Thoracic aorta (tissue), 2 donors: ENCODE measurements around the gene PANK4. TPM values are rescaled to one million over a fixed set of nuclear protein-coding genes. Genes with fewer than 3 reads are reported as not detected.

Source experiments
- ATAC-seq: fragments of 150-250 bp; one replicate; pipeline ENCODE4 v1.8.0; 2017; ENCODE audit warnings: low read depth; ENCODE audit not compliant: insufficient number of reproducible peaks, low FRiP score
- DNase-seq: peaks from one replicate; pipeline ENCODE4 v3.0.0-alpha.2; 2020; ENCODE audit warnings: low spot score
- H3K27ac ChIP-seq, 2 donors: fragments of 200-600 bp; sonication (generic); 1 replicate in 1 of 2; 2 replicates in 1 of 2; pipeline ENCODE4 v1.5.1; 2016; ENCODE audit warnings: mild to moderate bottlenecking in 2 of 2, moderate library complexity in 2 of 2
- H3K27me3 ChIP-seq: fragments of 200-600 bp; sonication (generic); replicated peaks from 2 replicates; pipeline ENCODE4 v1.6.0; 2016; ENCODE audit warnings: mild to moderate bottlenecking; ENCODE audit not compliant: insufficient read depth
- H3K36me3 ChIP-seq: fragments of 200-600 bp; sonication (generic); one replicate; pipeline ENCODE4 v1.5.1; 2016
- H3K4me1 ChIP-seq, 2 donors: fragments of 200-600 bp; sonication (generic); 1 replicate in 1 of 2; 2 replicates in 1 of 2; pipeline versions ENCODE4 v1.5.1 to v1.6.0; 2016; ENCODE audit warnings: low read depth in 2 of 2, mild to moderate bottlenecking in 1 of 2; ENCODE audit not compliant: control insufficient read depth in 1 of 2
- H3K4me3 ChIP-seq: fragments of 200-600 bp; sonication (generic); 2 replicates; pipeline ENCODE4 v1.5.1; 2016; ENCODE audit warnings: mild to moderate bottlenecking
- H3K9me3 ChIP-seq: fragments of 200-600 bp; sonication (generic); 2 replicates; pipeline ENCODE4 v1.5.1; 2016
- total RNA-seq, 2 donors: library from RNA; depleted of rRNA; stranded (reverse); fragments of >200 nt; gene quantifications; one replicate each; pipeline versions ENCODE4 v1.1.0 to v1.2.3, GENCODE V29; 2016
- TF ChIP-seq, protein P1 (sequence below): fragments of 200-600 bp; sonication (generic); IDR thresholded peaks from one replicate; pipeline ENCODE4 v1.5.1; 2019; ENCODE audit warnings: antibody characterized with exemption

PANK4 gene
- total RNA-seq, 2 donors from 2014 or later, result 27.1 to 32.0 TPM

DNA sequence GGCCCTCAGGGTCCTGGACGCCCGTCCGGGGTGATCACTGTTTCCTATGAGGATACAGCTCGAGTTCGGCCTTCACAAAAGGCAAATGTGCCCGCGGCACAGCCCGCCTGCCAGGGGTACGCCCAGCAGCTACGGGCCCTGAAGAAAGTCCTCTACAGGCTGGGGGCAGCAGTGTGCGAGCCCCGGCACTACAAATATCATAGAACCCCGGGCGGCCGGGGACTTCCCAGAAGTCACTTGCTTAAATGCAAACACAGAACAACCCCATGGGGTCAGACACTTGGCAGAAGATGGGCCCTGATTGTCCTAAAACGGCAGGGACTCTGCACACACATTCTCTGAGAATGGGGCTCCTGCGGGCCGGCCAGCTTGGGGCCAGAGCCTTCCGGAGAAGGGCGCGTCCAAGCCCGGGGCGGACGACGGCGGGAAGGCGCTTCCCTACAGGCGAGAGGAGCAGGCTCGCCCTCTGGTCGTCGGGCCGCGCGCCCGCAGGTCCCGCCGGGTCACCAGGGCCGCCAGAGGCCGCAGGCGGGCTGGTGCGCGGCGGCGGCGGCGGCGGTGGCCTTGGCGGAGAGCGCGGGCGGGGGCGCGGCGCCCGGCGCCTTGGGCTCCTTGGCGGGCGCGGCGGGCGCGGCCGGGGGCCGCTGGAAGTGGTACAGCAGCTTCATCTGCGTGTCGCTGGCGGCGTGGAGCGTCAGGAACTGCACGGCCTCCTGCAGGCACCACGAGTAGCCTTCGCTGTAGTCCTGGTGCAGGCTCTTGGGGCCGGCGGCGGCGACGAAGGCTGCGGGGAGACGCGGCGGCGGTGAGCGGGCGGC is 2.8 kb upstream of the PANK4 start:
- TF ChIP-seq, protein P1, sequence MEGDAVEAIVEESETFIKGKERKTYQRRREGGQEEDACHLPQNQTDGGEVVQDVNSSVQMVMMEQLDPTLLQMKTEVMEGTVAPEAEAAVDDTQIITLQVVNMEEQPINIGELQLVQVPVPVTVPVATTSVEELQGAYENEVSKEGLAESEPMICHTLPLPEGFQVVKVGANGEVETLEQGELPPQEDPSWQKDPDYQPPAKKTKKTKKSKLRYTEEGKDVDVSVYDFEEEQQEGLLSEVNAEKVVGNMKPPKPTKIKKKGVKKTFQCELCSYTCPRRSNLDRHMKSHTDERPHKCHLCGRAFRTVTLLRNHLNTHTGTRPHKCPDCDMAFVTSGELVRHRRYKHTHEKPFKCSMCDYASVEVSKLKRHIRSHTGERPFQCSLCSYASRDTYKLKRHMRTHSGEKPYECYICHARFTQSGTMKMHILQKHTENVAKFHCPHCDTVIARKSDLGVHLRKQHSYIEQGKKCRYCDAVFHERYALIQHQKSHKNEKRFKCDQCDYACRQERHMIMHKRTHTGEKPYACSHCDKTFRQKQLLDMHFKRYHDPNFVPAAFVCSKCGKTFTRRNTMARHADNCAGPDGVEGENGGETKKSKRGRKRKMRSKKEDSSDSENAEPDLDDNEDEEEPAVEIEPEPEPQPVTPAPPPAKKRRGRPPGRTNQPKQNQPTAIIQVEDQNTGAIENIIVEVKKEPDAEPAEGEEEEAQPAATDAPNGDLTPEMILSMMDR, result no peak
- no peak for ATAC-seq
- no peak for DNase-seq
- no peaks in the 10 kb centered on the region for H3K36me3 ChIP-seq
- peak overlapping the region; percentile 68 for H3K4me3 ChIP-seq
- no peaks in the 10 kb centered on the region for H3K27me3 ChIP-seq
- peak overlapping the region in 1 of 2 donors; percentile 56 for H3K27ac ChIP-seq
- H3K9me3 ChIP-seq, result no peaks in the 10 kb centered on the region
- H3K4me1 ChIP-seq, result peaks cover 52 to 73% of the 10 kb centered on the region in 2 donors

DNA sequence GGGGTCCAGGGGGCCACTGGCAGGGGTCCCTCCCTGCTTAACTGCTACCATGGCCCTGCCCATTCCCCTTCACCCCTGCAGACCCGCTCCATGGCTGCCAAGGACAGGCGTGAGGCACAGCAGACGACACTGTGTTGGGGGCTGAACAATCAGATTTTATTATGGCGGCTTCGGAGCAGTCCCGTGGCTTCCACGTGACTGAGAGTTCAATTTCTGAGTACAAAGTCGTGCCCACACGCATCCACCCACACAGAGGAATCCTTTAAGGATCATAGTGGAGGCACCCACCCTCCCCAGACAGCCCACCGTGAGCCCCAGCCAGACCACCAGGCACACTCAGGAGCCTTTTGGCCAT is 2.2 kb upstream of the PANK4 start:
- TF ChIP-seq, protein P1, result no peak
- DNase-seq (no peak), ATAC-seq (no peak)
- no peaks in the 10 kb centered on the region for H3K9me3 ChIP-seq
- H3K36me3 ChIP-seq, result no peaks in the 10 kb centered on the region
- H3K27ac ChIP-seq, result peak overlapping the region in 1 of 2 donors; percentile 56
- peak overlapping the region; percentile 68 for H3K4me3 ChIP-seq
- no peaks in the 10 kb centered on the region for H3K27me3 ChIP-seq
- peaks cover 52 to 79% of the 10 kb centered on the region in 2 donors for H3K4me1 ChIP-seq

DNA sequence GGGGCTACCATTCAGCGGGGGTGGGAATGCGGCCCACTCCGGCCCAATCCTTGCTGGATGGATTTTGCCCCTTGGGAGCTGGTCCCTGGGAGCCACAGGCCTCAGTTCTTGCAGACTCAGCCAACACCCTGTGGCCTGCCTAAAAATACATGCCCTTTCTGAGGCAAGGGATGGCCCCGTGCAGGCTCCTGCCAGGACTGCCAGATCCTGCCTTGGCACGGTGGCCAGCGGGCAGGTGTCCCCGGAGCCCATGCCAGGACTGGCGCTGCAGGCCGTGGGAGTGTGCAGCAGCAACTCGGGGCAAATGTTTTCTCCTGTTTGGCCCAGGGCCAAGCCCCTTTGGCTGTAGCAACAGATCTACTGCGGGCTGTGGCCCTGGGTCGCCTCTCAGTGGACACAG is 1.6 kb upstream of the PANK4 start:
- no peak overlapping the region for H3K4me3 ChIP-seq
- H3K27ac ChIP-seq, result peak overlapping the region; percentile 40 to 56
- H3K4me1 ChIP-seq, result peaks cover 52 to 81% of the 10 kb centered on the region in 2 donors
- H3K27me3 ChIP-seq, result no peaks in the 10 kb centered on the region
- no peak for DNase-seq
- TF ChIP-seq, protein P1, result no peak
- H3K36me3 ChIP-seq, result no peaks in the 10 kb centered on the region
- no peak for ATAC-seq
- no peaks in the 10 kb centered on the region for H3K9me3 ChIP-seq

DNA sequence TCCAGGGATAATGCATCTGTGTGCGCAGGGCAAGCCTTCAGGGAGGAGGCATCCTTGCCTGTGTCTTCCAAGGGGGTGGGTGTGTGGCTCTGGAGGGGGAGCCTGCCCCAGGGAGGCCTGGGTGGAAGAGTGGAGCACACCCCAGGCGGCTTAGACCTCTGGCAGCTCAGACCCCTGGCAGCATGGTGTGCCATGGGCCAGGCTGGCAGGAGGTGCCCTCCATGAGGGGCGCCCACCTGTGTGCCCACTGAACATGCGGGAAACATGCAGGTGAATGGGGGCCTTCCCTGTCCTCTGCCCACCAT is 1.1 kb upstream of the PANK4 start:
- peaks cover 52 to 76% of the 10 kb centered on the region in 2 donors for H3K4me1 ChIP-seq

DNA sequence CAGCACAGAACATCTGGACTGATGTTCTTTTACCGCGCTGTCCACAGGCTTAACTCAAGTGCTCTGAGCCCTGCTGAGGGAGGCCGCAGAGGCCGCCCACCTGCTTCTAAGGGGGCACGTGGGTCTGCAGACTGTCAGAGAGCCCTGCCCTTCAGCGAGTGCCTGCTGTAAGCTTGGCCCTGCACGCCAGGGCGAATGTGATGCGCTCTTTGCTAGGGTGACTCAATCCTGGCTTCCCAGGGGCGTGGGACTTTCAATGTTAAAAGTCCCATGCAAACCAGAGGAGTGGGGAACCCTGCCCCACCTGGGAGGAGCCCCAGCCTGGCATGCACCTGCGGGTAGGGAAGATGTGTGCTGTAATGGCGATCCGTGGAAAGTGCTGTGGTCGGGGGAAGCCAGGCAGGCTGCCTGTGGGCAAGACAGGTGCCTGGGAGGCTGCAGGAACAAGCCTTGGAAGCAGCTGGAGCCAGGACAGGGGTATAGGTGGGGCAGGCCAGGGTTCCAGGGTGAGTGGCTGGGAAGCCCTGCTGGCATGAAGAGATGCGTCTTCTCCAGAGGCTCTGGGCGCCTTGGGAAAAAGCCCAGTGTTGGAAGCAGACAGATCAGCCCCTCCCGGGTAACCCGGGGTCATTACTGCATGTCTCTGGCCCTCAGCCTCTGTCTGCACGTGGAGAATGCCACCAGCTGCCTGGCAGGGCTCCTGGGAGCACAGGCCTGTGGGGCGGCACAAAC is 594 bp upstream of the PANK4 start:
- TF ChIP-seq, protein P1, result no peak
- Histone ChIP-seq H3K4me3 (peak overlapping the region; percentile 76), H3K9me3 (no peaks in the 10 kb centered on the region), H3K4me1 (peaks cover 52 to 71% of the 10 kb centered on the region in 2 donors), H3K36me3 (no peaks in the 10 kb centered on the region), H3K27me3 (no peaks in the 10 kb centered on the region), H3K27ac (peak overlapping the region; percentile 50 to 56)
- no peak for ATAC-seq
- no peak for DNase-seq

More for the DNA sequence above, 1.1 kb upstream of the PANK4 start:
- ATAC-seq (no peak), DNase-seq (no peak)
- Histone ChIP-seq H3K4me3 (no peak overlapping the region), H3K9me3 (no peaks in the 10 kb centered on the region), H3K36me3 (no peaks in the 10 kb centered on the region), H3K27me3 (no peaks in the 10 kb centered on the region), H3K27ac (peak overlapping the region; percentile 40 to 56)
- TF ChIP-seq, protein P1, result no peak
